ENCODE data around the gene PRX.
"Not testable (repeated sequence)": the region's sequence is repeated elsewhere in the genome, so short reads cannot be mapped to it uniquely, and the experiment has no call there.

The PRX gene

GRCh38 chr19:40433391-40434216 lies 20.4 kb upstream of the PRX start:
- H3K4me1 ChIP-seq (ENCODE audit: control insufficient read depth in 2 of 2, insufficient read depth in 2 of 2, low read length in 2 of 2), result peaks cover 3 to 15% of the 10 kb centered on the region in 2 donors
- peak overlapping the region; percentile 98 for H3K27ac ChIP-seq (ENCODE audit: low read depth in 2 of 2, low read length in 2 of 2)
- H3K9ac ChIP-seq (ENCODE audit: low read depth in 1 of 2, low read length in 2 of 2), result peak overlapping the region; percentile 97 to 98
- H3K9me3 ChIP-seq (ENCODE audit: control insufficient read depth in 2 of 2, low read length in 2 of 2), result no peaks in the 10 kb centered on the region
- H3K36me3 ChIP-seq (ENCODE audit: control insufficient read depth in 2 of 2, insufficient read depth in 2 of 2, low read length in 2 of 2), result no peaks in the 10 kb centered on the region
- no peaks in the 10 kb centered on the region for H3K27me3 ChIP-seq (ENCODE audit: control insufficient read depth in 2 of 2, insufficient read depth in 2 of 2, low read length in 2 of 2)
- peak overlapping the region; percentile 71 to 85 for H3K4me3 ChIP-seq (ENCODE audit: low read length in 2 of 2)

GRCh38 chr19:40432760-40433159 lies 19.6 kb upstream of the PRX start:
- Histone ChIP-seq H3K4me1 (ENCODE audit: control insufficient read depth in 2 of 2, insufficient read depth in 2 of 2, low read length in 2 of 2) (peaks cover 3 to 15% of the 10 kb centered on the region in 2 donors), H3K27ac (ENCODE audit: low read depth in 2 of 2, low read length in 2 of 2) (peak overlapping the region; percentile 98), H3K9ac (ENCODE audit: low read depth in 1 of 2, low read length in 2 of 2) (peak overlapping the region; percentile 97 to 98), H3K4me3 (ENCODE audit: low read length in 2 of 2) (peak overlapping the region; percentile 71 to 85)
- not testable (repeated sequence) for H3K9me3 ChIP-seq (ENCODE audit: control insufficient read depth in 2 of 2, low read length in 2 of 2); H3K27me3 ChIP-seq (ENCODE audit: control insufficient read depth in 2 of 2, insufficient read depth in 2 of 2, low read length in 2 of 2); H3K36me3 ChIP-seq (ENCODE audit: control insufficient read depth in 2 of 2, insufficient read depth in 2 of 2, low read length in 2 of 2)

- Histone ChIP-seq H3K4me3 (ENCODE audit: low read length in 2 of 2) (no peak overlapping the region), H3K9ac (ENCODE audit: low read depth in 1 of 2, low read length in 2 of 2) (no peak overlapping the region), H3K9me3 (ENCODE audit: control insufficient read depth in 2 of 2, low read length in 2 of 2) (no peaks in the 10 kb centered on the region), H3K36me3 (ENCODE audit: control insufficient read depth in 2 of 2, insufficient read depth in 2 of 2, low read length in 2 of 2) (no peaks in the 10 kb centered on the region), H3K4me1 (ENCODE audit: control insufficient read depth in 2 of 2, insufficient read depth in 2 of 2, low read length in 2 of 2) (peaks cover 3 to 15% of the 10 kb centered on the region in 2 donors), H3K27ac (ENCODE audit: low read depth in 2 of 2, low read length in 2 of 2) (no peak overlapping the region), H3K27me3 (ENCODE audit: control insufficient read depth in 2 of 2, insufficient read depth in 2 of 2, low read length in 2 of 2) (no peaks in the 10 kb centered on the region)
Observed at GRCh38 chr19:40431698-40432097, 18.5 kb upstream of the PRX start.

GRCh38 chr19:40430242-40430641 lies 17.1 kb upstream of the PRX start:
- not testable (repeated sequence) for H3K9me3 ChIP-seq (ENCODE audit: control insufficient read depth in 2 of 2, low read length in 2 of 2); H3K36me3 ChIP-seq (ENCODE audit: control insufficient read depth in 2 of 2, insufficient read depth in 2 of 2, low read length in 2 of 2); H3K27me3 ChIP-seq (ENCODE audit: control insufficient read depth in 2 of 2, insufficient read depth in 2 of 2, low read length in 2 of 2); H3K27ac ChIP-seq (ENCODE audit: low read depth in 2 of 2, low read length in 2 of 2); H3K4me3 ChIP-seq (ENCODE audit: low read length in 2 of 2); H3K9ac ChIP-seq (ENCODE audit: low read depth in 1 of 2, low read length in 2 of 2)
- H3K4me1 ChIP-seq (ENCODE audit: control insufficient read depth in 2 of 2, insufficient read depth in 2 of 2, low read length in 2 of 2), result peaks cover 8 to 18% of the 10 kb centered on the region in 2 donors

GRCh38 chr19:40428197-40428596 lies 15.0 kb upstream of the PRX start:
- peaks cover 13 to 15% of the 10 kb centered on the region in 2 donors for H3K4me1 ChIP-seq (ENCODE audit: control insufficient read depth in 2 of 2, insufficient read depth in 2 of 2, low read length in 2 of 2)
- H3K36me3 ChIP-seq (ENCODE audit: control insufficient read depth in 2 of 2, insufficient read depth in 2 of 2, low read length in 2 of 2); H3K27ac ChIP-seq (ENCODE audit: low read depth in 2 of 2, low read length in 2 of 2); H3K27me3 ChIP-seq (ENCODE audit: control insufficient read depth in 2 of 2, insufficient read depth in 2 of 2, low read length in 2 of 2); H3K9ac ChIP-seq (ENCODE audit: low read depth in 1 of 2, low read length in 2 of 2); H3K9me3 ChIP-seq (ENCODE audit: control insufficient read depth in 2 of 2, low read length in 2 of 2); H3K4me3 ChIP-seq (ENCODE audit: low read length in 2 of 2): not testable (repeated sequence)

- H3K9me3 ChIP-seq (ENCODE audit: control insufficient read depth in 2 of 2, low read length in 2 of 2), result no peaks in the 10 kb centered on the region
Observed at GRCh38 chr19:40425450-40426287, 12.5 kb upstream of the PRX start, which contains the start of gene SERTAD1. SERTAD1 (minus strand) TSS chr19:40425992; CDS start chr19:40423546, 2,446 bp downstream.

GRCh38 chr19:40424637-40425449 lies 11.7 kb upstream of the PRX start:
- Histone ChIP-seq H3K27me3 (ENCODE audit: control insufficient read depth in 2 of 2, insufficient read depth in 2 of 2, low read length in 2 of 2) (no peaks in the 10 kb centered on the region), H3K9ac (ENCODE audit: low read depth in 1 of 2, low read length in 2 of 2) (peak overlapping the region; percentile 79 to 88), H3K4me1 (ENCODE audit: control insufficient read depth in 2 of 2, insufficient read depth in 2 of 2, low read length in 2 of 2) (peaks cover 15 to 22% of the 10 kb centered on the region in 2 donors), H3K4me3 (ENCODE audit: low read length in 2 of 2) (peak overlapping the region; percentile 65 to 95), H3K27ac (ENCODE audit: low read depth in 2 of 2, low read length in 2 of 2) (peak overlapping the region; percentile 95 to 98), H3K36me3 (ENCODE audit: control insufficient read depth in 2 of 2, insufficient read depth in 2 of 2, low read length in 2 of 2) (peaks cover 8 to 12% of the 10 kb centered on the region in 2 donors), H3K9me3 (ENCODE audit: control insufficient read depth in 2 of 2, low read length in 2 of 2) (no peaks in the 10 kb centered on the region)

More at GRCh38 chr19:40425450-40426287, 12.5 kb upstream of the PRX start, which contains the start of gene SERTAD1:
- H3K4me1 ChIP-seq (ENCODE audit: control insufficient read depth in 2 of 2, insufficient read depth in 2 of 2, low read length in 2 of 2), result peaks cover 15 to 22% of the 10 kb centered on the region in 2 donors
- peak within 1 kb of the TSS; percentile 79 to 88 for H3K9ac ChIP-seq (ENCODE audit: low read depth in 1 of 2, low read length in 2 of 2)
- H3K4me3 ChIP-seq (ENCODE audit: low read length in 2 of 2), result peak within 1 kb of the TSS; percentile 79 to 95
- H3K36me3 ChIP-seq (ENCODE audit: control insufficient read depth in 2 of 2, insufficient read depth in 2 of 2, low read length in 2 of 2), result peaks cover 8 to 12% of the 10 kb centered on the region in 2 donors
- no peaks in the 10 kb centered on the region for H3K27me3 ChIP-seq (ENCODE audit: control insufficient read depth in 2 of 2, insufficient read depth in 2 of 2, low read length in 2 of 2)
- peak within 1 kb of the TSS; percentile 95 to 98 for H3K27ac ChIP-seq (ENCODE audit: low read depth in 2 of 2, low read length in 2 of 2)

- H3K9ac ChIP-seq (ENCODE audit: low read depth in 1 of 2, low read length in 2 of 2), result peak overlapping the region in 1 of 2 donors; percentile 31
- H3K27me3 ChIP-seq (ENCODE audit: control insufficient read depth in 2 of 2, insufficient read depth in 2 of 2, low read length in 2 of 2), result no peaks in the 10 kb centered on the region
- peaks cover 15 to 22% of the 10 kb centered on the region in 2 donors for H3K4me1 ChIP-seq (ENCODE audit: control insufficient read depth in 2 of 2, insufficient read depth in 2 of 2, low read length in 2 of 2)
- H3K9me3 ChIP-seq (ENCODE audit: control insufficient read depth in 2 of 2, low read length in 2 of 2), result no peaks in the 10 kb centered on the region
- H3K36me3 ChIP-seq (ENCODE audit: control insufficient read depth in 2 of 2, insufficient read depth in 2 of 2, low read length in 2 of 2), result peaks cover 8 to 12% of the 10 kb centered on the region in 2 donors
- H3K27ac ChIP-seq (ENCODE audit: low read depth in 2 of 2, low read length in 2 of 2), result no peak overlapping the region
- peak overlapping the region in 1 of 2 donors; percentile 95 for H3K4me3 ChIP-seq (ENCODE audit: low read length in 2 of 2)
Observed at GRCh38 chr19:40423938-40424337, 10.8 kb upstream of the PRX start.

GRCh38 chr19:40422748-40423566 lies 9.8 kb upstream of the PRX start:
- peak overlapping the region; percentile 96 to 98 for H3K27ac ChIP-seq (ENCODE audit: low read depth in 2 of 2, low read length in 2 of 2)

More at GRCh38 chr19:40422748-40423566, 9.8 kb upstream of the PRX start:
- H3K4me3 ChIP-seq (ENCODE audit: low read length in 2 of 2), result no peak overlapping the region
- peak overlapping the region; percentile 17 to 89 for H3K9ac ChIP-seq (ENCODE audit: low read depth in 1 of 2, low read length in 2 of 2)
- H3K27me3 ChIP-seq (ENCODE audit: control insufficient read depth in 2 of 2, insufficient read depth in 2 of 2, low read length in 2 of 2), result no peaks in the 10 kb centered on the region
- no peaks in the 10 kb centered on the region for H3K9me3 ChIP-seq (ENCODE audit: control insufficient read depth in 2 of 2, low read length in 2 of 2)
- H3K36me3 ChIP-seq (ENCODE audit: control insufficient read depth in 2 of 2, insufficient read depth in 2 of 2, low read length in 2 of 2), result peaks cover 8 to 12% of the 10 kb centered on the region in 2 donors
- H3K4me1 ChIP-seq (ENCODE audit: control insufficient read depth in 2 of 2, insufficient read depth in 2 of 2, low read length in 2 of 2), result peaks cover 15 to 22% of the 10 kb centered on the region in 2 donors

Measured in mucosa of rectum (tissue), 2 donors.